A549 (cell line): ENCODE results near the gene WDR35. TPM values are rescaled to one million over a fixed set of nuclear protein-coding genes. Genes with fewer than 3 reads are reported as not detected.
A peak's percentile ranks its signal among the peaks of the same experiment; 100 is the strongest.

Experiments used
- ATAC-seq, 2 experiments: fragments of 200-7000 bp in 1 of 2; fragments of >200 bp in 1 of 2; cut with Nextera tagmentation in 1 of 2; cut with Tn5 transposase in 1 of 2; 3 replicates each; pipeline versions ENCODE4 v1.8.0 to v1.9.1; 2018 to 2020; ENCODE audit warnings: mild to moderate bottlenecking in 1 of 2, moderate library complexity in 1 of 2
- CTCF ChIA-PET: fragments of 300-600 bp; sonication (Branson Sonifier 250); formaldehyde crosslinking; extraction: SDS; loops from one replicate; lab custom pipeline; 2021; ENCODE audit warnings: antibody characterized with exemption, inconsistent platforms; lab: Yijun Ruan, JAX
- POLR2A ChIA-PET: fragments of 350-600 bp; formaldehyde crosslinking; extraction: SDS; loops from one replicate; lab custom pipeline; 2021; ENCODE audit warnings: antibody characterized with exemption, inconsistent platforms; lab: Yijun Ruan, JAX
- DNase-seq, 2 experiments: peaks; one replicate each; pipeline versions ENCODE4 v3.0.0 to v3.0.0-alpha.2; 2011 to 2016; ENCODE audit warnings: low read depth in 1 of 2, low spot score in 1 of 2
- FAIRE-seq: peaks from 2 replicates; lab custom pipeline; 2011; peaks lifted over from hg19 to GRCh38; lab: Jason Lieb, UNC
- H3K27ac ChIP-seq, 2 experiments: fragments of >200 bp; sonication (Bioruptor Twin); formaldehyde crosslinking; 3 replicates each; pipeline ENCODE4 v1.5.1; 2016 to 2017
- H3K4me1 ChIP-seq: fragments of >200 bp; sonication (Bioruptor Twin); formaldehyde crosslinking; 3 replicates; pipeline ENCODE4 v1.6.1; 2016
- H3K4me2 ChIP-seq: fragments of >200 bp; sonication (Bioruptor Twin); formaldehyde crosslinking; 3 replicates; pipeline ENCODE4 v1.6.1; 2016
- H3K4me3 ChIP-seq: fragments of >200 bp; sonication (Bioruptor Twin); formaldehyde crosslinking; 3 replicates; pipeline ENCODE4 v1.5.1; 2016
- H3K9me3 ChIP-seq: fragments of >200 bp; sonication (Bioruptor Twin); formaldehyde crosslinking; 3 replicates; pipeline ENCODE4 v1.6.1; 2016
- ATOH8 ChIP-seq: fragments of 250-450 bp; sonication (Bioruptor Pico); IDR thresholded peaks from 2 replicates; pipeline ENCODE4 v1.5.0; 2020; ENCODE audit warnings: low read depth, mild to moderate bottlenecking, moderate library complexity
- BHLHE40 ChIP-seq: IDR thresholded peaks from 2 replicates; pipeline ENCODE4 v1.6.1; 2012; ENCODE audit warnings: low read depth, low read length, inconsistent platforms
- CHD4 ChIP-seq: fragments of 200-600 bp; sonication (generic); IDR thresholded peaks from 2 replicates; pipeline ENCODE4 v1.6.1; 2016; ENCODE audit warnings: antibody characterized with exemption, mild to moderate bottlenecking, borderline replicate concordance
- ELK1 ChIP-seq: fragments of 150-350 bp; IDR thresholded peaks from 2 replicates; pipeline ENCODE4 v1.6.1; 2014; ENCODE audit warnings: low read depth, mild to moderate bottlenecking, low read length
- FOXS1 ChIP-seq: fragments of 250-450 bp; sonication (Bioruptor Pico); IDR thresholded peaks from 2 replicates; pipeline ENCODE4 v1.5.0; 2020; ENCODE audit warnings: mild to moderate bottlenecking, moderate library complexity
- HOXB13 ChIP-seq: fragments of 250-450 bp; sonication (Bioruptor Pico); IDR thresholded peaks from 2 replicates; pipeline ENCODE4 v1.5.0; 2020; ENCODE audit warnings: low read depth, mild to moderate bottlenecking, moderate library complexity
- JUN ChIP-seq, 2 experiments: fragments of >200 bp; sonication (Bioruptor Twin); formaldehyde crosslinking; IDR thresholded peaks; 2 replicates in 1 of 2; 3 replicates in 1 of 2; pipeline ENCODE4 v1.6.1; 2016 to 2017
- KDM5A ChIP-seq: fragments of 200-600 bp; sonication (generic); IDR thresholded peaks from 2 replicates; pipeline ENCODE4 v1.6.1; 2016; ENCODE audit warnings: antibody characterized with exemption, mild to moderate bottlenecking
- MAX ChIP-seq: IDR thresholded peaks from 2 replicates; pipeline ENCODE4 v1.6.1; 2012
- NFE2L2 ChIP-seq: fragments of 150-350 bp; conservative IDR thresholded peaks from 2 replicates; pipeline ENCODE4 v1.6.1; 2014; ENCODE audit warnings: low read length
- NR3C1 ChIP-seq: fragments of >200 bp; sonication (Bioruptor Twin); formaldehyde crosslinking; IDR thresholded peaks from 3 replicates; pipeline ENCODE4 v1.6.1; 2017
- POLR2A ChIP-seq: IDR thresholded peaks from 2 replicates; pipeline ENCODE4 v1.6.1; 2012; ENCODE audit warnings: mild to moderate bottlenecking, low read length
- RARB ChIP-seq: fragments of 250-450 bp; sonication (Bioruptor Pico); IDR thresholded peaks from 2 replicates; pipeline ENCODE4 v1.8.0; 2021; ENCODE audit warnings: mild to moderate bottlenecking, moderate library complexity
- RCOR1 ChIP-seq: fragments of 150-350 bp; IDR thresholded peaks from 2 replicates; pipeline ENCODE4 v1.6.1; 2014; ENCODE audit warnings: antibody characterized with exemption, low read length, low read depth
- RNF2 ChIP-seq: fragments of 200-600 bp; sonication (generic); IDR thresholded peaks from 2 replicates; pipeline ENCODE4 v1.6.1; 2016; ENCODE audit warnings: low read depth, mild to moderate bottlenecking, antibody characterized with exemption, moderate library complexity, borderline replicate concordance
- SMC3 ChIP-seq: fragments of >200 bp; sonication (Bioruptor Twin); formaldehyde crosslinking; IDR thresholded peaks from 3 replicates; pipeline ENCODE4 v1.6.1; 2018; ENCODE audit warnings: inconsistent platforms
- ZSCAN20 ChIP-seq: fragments of 250-450 bp; sonication (Bioruptor Pico); IDR thresholded peaks from 2 replicates; pipeline ENCODE4 v1.8.0; 2022; ENCODE audit warnings: mild to moderate bottlenecking, moderate library complexity
- WGBS: methylation state at CpG from one replicate; pipeline ENCODE4 v1.1.6; 2017; ENCODE audit errors: missing lambda C conversion rate; 5-methylcytosine and 5-hydroxymethylcytosine counted together
- polyA plus RNA-seq, 4 experiments: library from polyadenylated mRNA; depleted of rRNA in 3 of 4; stranded (reverse); fragments of >200 nt; fragmentation: RNase III in 1 of 4; extraction: RNeasy Plus Mini Kit Qiagen cat#74134 plus additional on column Dnase treatment in 1 of 4; gene quantifications; 2 replicates in 3 of 4; 3 replicates in 1 of 4; pipeline ENCODE4 v1.2.3, GENCODE V29; 2011 to 2017
- TF ChIP-seq, protein P1 (sequence below): IDR thresholded peaks from 2 replicates; pipeline ENCODE4 v1.6.1; 2012; ENCODE audit warnings: low read depth, borderline replicate concordance
- TF ChIP-seq, protein P2 (sequence below): fragments of >200 bp; sonication (Bioruptor Twin); formaldehyde crosslinking; IDR thresholded peaks from 3 replicates; pipeline ENCODE4 v1.5.1; 2016

Gene WDR35
- polyA plus RNA-seq, 2 of the 4 experiments (the other 2 are of a cell fraction): 12.1 to 28.5 TPM

DNA sequence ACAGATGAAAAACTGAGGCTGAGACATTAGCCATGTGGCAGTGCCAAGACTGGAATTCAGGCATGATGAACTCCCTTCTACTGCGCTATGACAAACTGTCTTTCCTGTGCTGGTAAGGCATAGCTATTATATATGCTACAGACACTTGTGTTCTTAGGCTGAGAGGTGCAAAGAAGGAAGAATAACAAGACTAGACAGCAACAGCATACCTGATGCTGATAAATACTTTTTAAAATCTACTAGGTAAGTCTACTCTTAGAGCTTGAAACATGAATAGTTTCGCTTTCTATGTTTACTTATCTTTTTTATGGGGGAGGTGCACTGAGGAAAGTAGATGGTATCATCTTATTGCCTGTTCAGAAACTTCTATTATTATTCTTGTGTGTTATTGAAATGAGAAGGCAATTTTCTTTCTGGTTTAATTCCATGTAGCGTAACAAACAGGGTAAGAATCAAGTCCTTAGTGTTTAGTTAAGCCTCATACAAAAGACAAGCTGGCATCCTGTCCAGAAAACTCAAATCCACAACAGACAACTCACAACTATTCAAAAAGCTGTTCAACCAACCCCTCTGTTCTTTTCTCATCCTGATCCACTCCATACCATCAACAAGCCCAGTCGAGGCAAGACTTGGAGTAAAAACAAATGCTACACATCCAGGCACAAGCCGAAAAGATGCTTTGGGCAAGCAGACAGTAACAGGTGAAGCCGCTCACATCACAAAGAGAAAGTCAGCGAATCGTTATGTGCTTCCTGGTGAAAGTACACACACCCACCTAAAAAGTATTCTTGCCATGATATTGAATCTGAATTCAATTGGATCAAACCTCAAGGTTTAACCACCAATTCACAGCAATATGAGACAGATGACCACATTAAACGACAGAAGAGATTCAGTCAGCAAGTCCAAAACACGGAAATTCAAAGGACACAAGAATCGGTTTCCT, 89.6 kb downstream of the WDR35 start:
- WGBS: 18% methylated on average over 11 of the region's 11 CpGs
- H3K4me3 ChIP-seq: peak overlapping the region; percentile 61
- TF ChIP-seq ATOH8 (CRISPR knock-in tag): no peak
- no peak for TF ChIP-seq NFE2L2
- TF ChIP-seq RNF2: no peak
- no peak for TF ChIP-seq JUN (IDR thresholded peaks at IDR 0.05)
- no peak for TF ChIP-seq FOXS1
- no peak for TF ChIP-seq ZSCAN20 (CRISPR knock-in tag)
- TF ChIP-seq MAX: no peak
- no peak for FAIRE-seq
- ChIA-PET POLR2A (no interaction called here), CTCF (interaction anchor here (0.9 kb wide), 1 partner anchor 547 kb away, joined by 3 read pairs; no protein-coding TSS in a partner anchor)
- ATAC-seq: no peak
- peak overlapping the region; percentile 90 for H3K4me2 ChIP-seq
- H3K9me3 ChIP-seq: no peaks in the 10 kb centered on the region
- peak overlapping the region; percentile 91 to 97 for H3K27ac ChIP-seq
- H3K4me1 ChIP-seq: peaks cover 43% of the 10 kb centered on the region; the same call in 2 of the 3 replicates
- peak; percentile 5 to 24 for DNase-seq

DNA sequence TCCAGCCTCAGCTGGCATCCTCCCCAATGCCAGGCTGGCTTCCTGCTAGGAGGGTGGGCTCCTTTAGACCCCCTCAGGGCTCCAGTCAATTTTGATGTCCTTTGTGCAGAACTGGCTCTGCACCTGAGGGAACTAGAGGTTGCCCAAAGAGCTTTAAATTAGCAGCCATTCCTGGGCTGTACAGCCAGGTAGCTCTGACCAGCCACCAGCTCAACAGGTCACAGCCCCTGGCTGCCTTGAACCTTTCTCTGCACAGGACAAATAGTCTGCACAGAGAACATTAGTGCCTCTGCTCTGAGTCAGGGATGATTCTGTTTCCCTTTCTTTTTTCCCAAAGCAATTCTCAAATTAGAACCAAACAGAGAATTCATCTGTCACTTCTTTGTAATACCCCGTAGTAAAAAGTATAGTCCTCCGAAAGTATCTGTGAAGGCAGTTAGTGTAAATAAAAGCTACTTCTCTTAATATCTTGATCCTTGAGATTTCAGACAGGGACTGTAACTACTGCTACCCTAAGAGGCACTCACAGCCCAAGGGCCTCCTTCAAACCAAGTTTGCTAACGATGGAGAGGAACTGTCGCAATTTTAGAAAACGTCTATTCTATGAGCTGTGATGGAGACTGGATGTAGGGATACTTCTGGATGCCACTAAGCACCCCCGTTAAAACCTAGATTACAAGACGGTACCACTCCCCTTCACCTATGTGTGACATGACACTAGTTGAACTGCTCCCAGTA, 91.1 kb downstream of the WDR35 start:
- CTCF ChIA-PET: interaction anchor here (0.6 kb wide), 1 partner anchor 1512 kb away, joined by 4 read pairs; no protein-coding TSS in a partner anchor
- Histone ChIP-seq H3K4me3 (no peak overlapping the region), H3K27ac (no peak overlapping the region)
- no peak for FAIRE-seq
- TF ChIP-seq, protein P1, sequence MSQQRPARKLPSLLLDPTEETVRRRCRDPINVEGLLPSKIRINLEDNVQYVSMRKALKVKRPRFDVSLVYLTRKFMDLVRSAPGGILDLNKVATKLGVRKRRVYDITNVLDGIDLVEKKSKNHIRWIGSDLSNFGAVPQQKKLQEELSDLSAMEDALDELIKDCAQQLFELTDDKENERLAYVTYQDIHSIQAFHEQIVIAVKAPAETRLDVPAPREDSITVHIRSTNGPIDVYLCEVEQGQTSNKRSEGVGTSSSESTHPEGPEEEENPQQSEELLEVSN: no peak
- TF ChIP-seq ELK1: no peak
- TF ChIP-seq RNF2: no peak
- TF ChIP-seq, protein P2, sequence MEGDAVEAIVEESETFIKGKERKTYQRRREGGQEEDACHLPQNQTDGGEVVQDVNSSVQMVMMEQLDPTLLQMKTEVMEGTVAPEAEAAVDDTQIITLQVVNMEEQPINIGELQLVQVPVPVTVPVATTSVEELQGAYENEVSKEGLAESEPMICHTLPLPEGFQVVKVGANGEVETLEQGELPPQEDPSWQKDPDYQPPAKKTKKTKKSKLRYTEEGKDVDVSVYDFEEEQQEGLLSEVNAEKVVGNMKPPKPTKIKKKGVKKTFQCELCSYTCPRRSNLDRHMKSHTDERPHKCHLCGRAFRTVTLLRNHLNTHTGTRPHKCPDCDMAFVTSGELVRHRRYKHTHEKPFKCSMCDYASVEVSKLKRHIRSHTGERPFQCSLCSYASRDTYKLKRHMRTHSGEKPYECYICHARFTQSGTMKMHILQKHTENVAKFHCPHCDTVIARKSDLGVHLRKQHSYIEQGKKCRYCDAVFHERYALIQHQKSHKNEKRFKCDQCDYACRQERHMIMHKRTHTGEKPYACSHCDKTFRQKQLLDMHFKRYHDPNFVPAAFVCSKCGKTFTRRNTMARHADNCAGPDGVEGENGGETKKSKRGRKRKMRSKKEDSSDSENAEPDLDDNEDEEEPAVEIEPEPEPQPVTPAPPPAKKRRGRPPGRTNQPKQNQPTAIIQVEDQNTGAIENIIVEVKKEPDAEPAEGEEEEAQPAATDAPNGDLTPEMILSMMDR: no peak
- no peak for TF ChIP-seq RCOR1
- TF ChIP-seq FOXS1: no peak
- TF ChIP-seq CHD4: no peak
- no peak for TF ChIP-seq RARB (CRISPR knock-in tag)
- no peak for TF ChIP-seq KDM5A
- TF ChIP-seq MAX: no peak
- no peak for TF ChIP-seq POLR2A
- no peak for TF ChIP-seq HOXB13 (CRISPR knock-in tag)
- TF ChIP-seq SMC3: no peak
- TF ChIP-seq NR3C1: no peak
- no peak for TF ChIP-seq BHLHE40
- TF ChIP-seq, all 56 proteins: peak for 0
- Histone ChIP-seq H3K9me3 (no peaks in the 10 kb centered on the region), H3K4me2 (peak overlapping the region; percentile 25), H3K4me1 (peaks cover 44% of the 10 kb centered on the region; the same call in 2 of the 3 replicates)
- WGBS: 89% methylated on average over 7 of the region's 7 CpGs
- ATAC-seq (no peak), DNase-seq (no peak)
- POLR2A ChIA-PET: interaction anchor here (0.8 kb wide), 1 partner anchor 15 kb away, joined by 3 read pairs; no protein-coding TSS in a partner anchor
